Mesothelial cell of epicardium (in vitro differentiated cells): ENCODE measurements around the gene TOR1AIP2. TPM values are rescaled to one million over a fixed set of nuclear protein-coding genes. Genes with fewer than 3 reads are reported as not detected.

Source experiments
- DNase-seq, 2 experiments: peaks; one replicate each; pipeline ENCODE4 v3.0.0; 2021; ENCODE audit warnings: low spot score in 2 of 2; ENCODE audit not compliant: unreplicated experiment in 2 of 2
- H3K27ac Mint-ChIP-seq: 2 replicates; pipeline ENCODE4 v1.8.0; 2021; ENCODE audit warnings: mixed read lengths
- H3K27me3 Mint-ChIP-seq: 2 replicates; pipeline ENCODE4 v1.8.0; 2021; ENCODE audit warnings: low read depth, mixed read lengths
- H3K36me3 Mint-ChIP-seq: 2 replicates; pipeline ENCODE4 v1.8.0; 2021; ENCODE audit warnings: mixed read lengths
- H3K4me1 Mint-ChIP-seq: 2 replicates; pipeline ENCODE4 v1.8.0; 2021; ENCODE audit warnings: mixed read lengths
- H3K4me3 Mint-ChIP-seq: 2 replicates; pipeline ENCODE4 v1.8.0; 2021; ENCODE audit warnings: mild to moderate bottlenecking, moderate library complexity, mixed read lengths
- H3K9me3 Mint-ChIP-seq: 2 replicates; pipeline ENCODE4 v1.8.0; 2021; ENCODE audit warnings: mixed read lengths
- total RNA-seq: library from RNA; stranded (reverse); gene quantifications from 3 replicates; pipeline ENCODE4 v1.2.1, GENCODE V29; 2021
- TF ChIP-seq, protein P1 (sequence below): fragments of 200-600 bp; sonication (generic); IDR thresholded peaks from one replicate; pipeline ENCODE4 v1.5.0; 2021; ENCODE audit warnings: antibody characterized with exemption; ENCODE audit not compliant: unreplicated experiment

The TOR1AIP2 gene
- total RNA-seq, 1 donor from 2014 or later: 85.5 TPM

DNA sequence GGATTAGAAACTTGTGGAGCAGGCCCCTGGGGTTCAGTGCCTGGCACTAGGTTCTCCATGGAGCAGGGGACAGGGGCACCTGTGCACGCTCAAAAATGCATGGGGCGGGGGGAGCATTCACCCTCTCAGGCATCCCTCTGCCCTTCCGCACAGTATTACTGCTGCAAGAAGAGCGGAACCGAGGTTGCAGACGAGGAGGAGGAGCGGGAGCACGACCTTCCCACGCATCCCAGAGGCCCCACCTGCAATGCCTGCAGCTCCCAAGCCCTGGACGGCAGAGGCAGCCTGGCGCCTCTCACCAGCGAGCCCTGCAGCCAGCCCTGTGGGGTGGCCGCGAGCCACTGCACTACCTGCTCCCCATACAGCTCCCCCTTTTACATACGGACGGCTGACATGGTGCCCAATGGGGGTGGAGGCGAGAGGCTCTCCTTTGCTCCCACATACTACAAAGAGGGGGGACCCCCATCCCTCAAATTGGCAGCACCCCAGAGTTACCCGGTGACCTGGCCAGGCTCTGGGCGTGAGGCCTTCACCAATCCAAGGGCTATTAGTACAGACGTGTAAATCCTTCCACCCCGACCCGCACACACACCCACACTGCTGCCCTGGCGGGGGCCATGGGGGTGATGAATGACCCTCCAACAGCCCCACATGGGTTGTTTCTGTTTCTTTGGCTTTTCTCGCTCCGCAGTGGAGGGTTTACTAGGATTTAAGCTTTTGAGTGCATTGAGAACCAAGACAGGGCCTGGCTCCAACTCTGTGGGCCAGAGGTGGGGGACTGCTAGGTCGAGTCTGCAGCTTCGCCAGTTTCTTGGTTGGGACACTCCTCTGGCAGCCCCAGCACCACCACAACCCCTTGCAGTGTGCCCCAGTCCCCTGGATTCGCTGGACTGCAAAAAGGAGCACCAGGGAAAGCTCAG is 63.7 kb downstream of the TOR1AIP2 start:
- H3K9me3 Mint-ChIP-seq: no peaks in the 10 kb centered on the region
- TF ChIP-seq, protein P1, sequence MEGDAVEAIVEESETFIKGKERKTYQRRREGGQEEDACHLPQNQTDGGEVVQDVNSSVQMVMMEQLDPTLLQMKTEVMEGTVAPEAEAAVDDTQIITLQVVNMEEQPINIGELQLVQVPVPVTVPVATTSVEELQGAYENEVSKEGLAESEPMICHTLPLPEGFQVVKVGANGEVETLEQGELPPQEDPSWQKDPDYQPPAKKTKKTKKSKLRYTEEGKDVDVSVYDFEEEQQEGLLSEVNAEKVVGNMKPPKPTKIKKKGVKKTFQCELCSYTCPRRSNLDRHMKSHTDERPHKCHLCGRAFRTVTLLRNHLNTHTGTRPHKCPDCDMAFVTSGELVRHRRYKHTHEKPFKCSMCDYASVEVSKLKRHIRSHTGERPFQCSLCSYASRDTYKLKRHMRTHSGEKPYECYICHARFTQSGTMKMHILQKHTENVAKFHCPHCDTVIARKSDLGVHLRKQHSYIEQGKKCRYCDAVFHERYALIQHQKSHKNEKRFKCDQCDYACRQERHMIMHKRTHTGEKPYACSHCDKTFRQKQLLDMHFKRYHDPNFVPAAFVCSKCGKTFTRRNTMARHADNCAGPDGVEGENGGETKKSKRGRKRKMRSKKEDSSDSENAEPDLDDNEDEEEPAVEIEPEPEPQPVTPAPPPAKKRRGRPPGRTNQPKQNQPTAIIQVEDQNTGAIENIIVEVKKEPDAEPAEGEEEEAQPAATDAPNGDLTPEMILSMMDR: no peak
- no peak for DNase-seq
- H3K4me1 Mint-ChIP-seq: peaks cover 40% of the 10 kb centered on the region
- peak overlapping the region; percentile 78 for H3K4me3 Mint-ChIP-seq
- no peaks in the 10 kb centered on the region for H3K36me3 Mint-ChIP-seq
- H3K27ac Mint-ChIP-seq: no peak overlapping the region
- peaks cover 22% of the 10 kb centered on the region for H3K27me3 Mint-ChIP-seq

DNA sequence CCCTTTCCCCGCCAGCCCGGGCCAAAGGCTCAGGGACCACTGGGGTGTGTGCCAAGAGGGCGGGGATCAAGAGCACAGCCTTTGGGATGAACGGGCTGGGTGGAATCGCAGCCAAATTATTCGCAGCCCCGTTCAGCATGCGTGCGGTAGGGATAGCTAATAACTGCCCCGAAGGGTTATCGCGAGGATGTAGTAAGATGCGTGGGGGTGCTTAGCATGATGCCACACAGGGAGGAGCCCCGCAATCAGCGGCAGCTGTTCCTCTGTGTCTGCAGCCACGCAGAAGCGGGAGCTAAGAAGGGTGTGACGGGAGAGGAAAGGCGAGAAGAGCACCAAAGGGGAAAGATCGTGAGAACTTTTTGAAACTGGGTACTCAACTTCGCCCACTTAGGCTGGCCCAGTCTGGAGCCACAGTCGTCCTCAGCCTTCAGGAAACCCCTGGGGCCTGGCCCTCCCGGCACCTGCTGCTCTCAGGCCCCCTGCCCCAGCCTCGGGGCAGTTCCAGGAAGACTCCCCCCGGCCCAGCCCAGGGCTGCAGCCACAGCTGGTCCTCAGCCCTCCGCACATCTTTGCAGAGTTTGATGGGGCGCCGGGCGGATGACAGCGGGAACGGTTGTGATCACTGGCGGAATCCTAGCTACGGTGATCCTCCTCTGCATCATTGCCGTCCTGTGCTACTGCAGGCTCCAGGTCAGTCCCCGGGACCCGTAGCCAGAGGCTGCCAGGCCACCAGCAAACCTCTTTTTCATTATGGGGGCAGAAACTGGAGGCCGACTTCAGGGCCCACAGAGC is 64.9 kb downstream of the TOR1AIP2 start:
- Mint-ChIP-seq H3K4me1 (peaks cover 33% of the 10 kb centered on the region), H3K27ac (no peak overlapping the region), H3K9me3 (no peaks in the 10 kb centered on the region), H3K36me3 (no peaks in the 10 kb centered on the region), H3K4me3 (no peak overlapping the region), H3K27me3 (peaks cover 22% of the 10 kb centered on the region)
- no peak for DNase-seq
- TF ChIP-seq, protein P1: no peak

DNA sequence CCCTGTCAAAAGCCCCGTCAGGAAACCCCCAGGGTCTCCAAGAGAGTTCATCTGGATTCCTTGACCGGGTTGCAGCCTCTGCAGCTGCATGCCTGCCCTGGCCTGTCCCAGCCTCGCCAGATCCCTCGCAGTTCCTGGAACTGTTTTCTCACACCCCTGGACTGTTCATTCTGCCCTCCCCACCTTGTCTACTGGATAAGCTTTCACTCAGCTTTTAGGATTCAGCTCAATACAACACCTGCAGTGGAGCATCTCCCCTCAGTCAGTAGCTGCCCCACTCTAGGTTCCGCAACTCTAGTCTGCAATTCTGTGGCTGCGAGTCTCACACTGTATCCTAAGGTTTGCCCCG is 67.3 kb downstream of the TOR1AIP2 start:
- H3K36me3 Mint-ChIP-seq: no peaks in the 10 kb centered on the region

DNA sequence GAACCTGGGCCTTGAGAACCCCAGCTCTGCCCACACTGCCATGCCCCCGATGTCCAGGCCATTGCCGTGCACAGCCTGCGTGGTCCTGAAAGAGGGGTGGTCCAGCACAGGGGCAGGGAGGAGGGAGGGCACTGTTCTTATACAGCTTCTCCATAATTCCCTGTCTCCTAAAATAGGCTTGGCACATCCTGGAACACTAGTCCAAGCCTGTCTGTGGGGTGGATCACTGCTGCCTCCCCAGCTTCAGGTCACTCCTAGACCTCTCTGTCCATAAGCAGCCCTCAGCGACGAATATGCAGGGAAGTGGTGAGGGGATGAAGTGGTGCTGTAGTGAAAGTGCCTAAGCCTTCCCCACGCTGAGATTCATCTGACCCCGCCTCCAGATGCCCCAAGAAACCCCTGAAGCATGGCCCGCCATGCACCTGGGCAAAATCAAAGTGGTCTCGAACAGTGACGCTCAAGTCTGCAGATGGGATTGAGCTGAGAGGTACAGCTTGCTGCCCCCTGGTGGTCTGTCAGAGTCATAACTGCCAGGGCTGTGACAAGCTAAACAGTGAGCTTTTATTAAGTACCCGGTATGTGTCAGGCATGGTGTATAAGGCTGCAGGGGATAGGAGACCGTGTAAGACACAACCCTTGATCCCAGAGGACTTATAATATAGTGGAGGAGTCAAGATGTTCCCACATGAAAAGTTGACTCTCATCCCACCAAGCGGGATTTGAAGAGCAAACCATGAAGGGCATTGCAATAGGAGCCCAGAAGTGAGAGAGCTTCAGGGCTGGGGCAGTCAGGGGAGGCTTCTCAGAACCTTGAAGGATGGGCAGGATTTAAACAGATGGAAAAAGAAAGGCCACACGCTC is 67.9 kb downstream of the TOR1AIP2 start:
- no peaks in the 10 kb centered on the region for H3K9me3 Mint-ChIP-seq
- H3K27me3 Mint-ChIP-seq: peaks cover 22% of the 10 kb centered on the region
- H3K4me1 Mint-ChIP-seq: peaks cover 16% of the 10 kb centered on the region
- H3K27ac Mint-ChIP-seq: no peak overlapping the region
- TF ChIP-seq, protein P1: peak; percentile 97
- no peaks in the 10 kb centered on the region for H3K36me3 Mint-ChIP-seq
- DNase-seq: peak; percentile 54 to 74
- no peak overlapping the region for H3K4me3 Mint-ChIP-seq

More for the DNA sequence above, 67.3 kb downstream of the TOR1AIP2 start:
- peaks cover 20% of the 10 kb centered on the region for H3K4me1 Mint-ChIP-seq
- H3K27ac Mint-ChIP-seq: no peak overlapping the region
- no peak overlapping the region for H3K4me3 Mint-ChIP-seq
- TF ChIP-seq, protein P1: no peak
- no peak for DNase-seq
- no peaks in the 10 kb centered on the region for H3K9me3 Mint-ChIP-seq
- H3K27me3 Mint-ChIP-seq: peaks cover 22% of the 10 kb centered on the region

DNA sequence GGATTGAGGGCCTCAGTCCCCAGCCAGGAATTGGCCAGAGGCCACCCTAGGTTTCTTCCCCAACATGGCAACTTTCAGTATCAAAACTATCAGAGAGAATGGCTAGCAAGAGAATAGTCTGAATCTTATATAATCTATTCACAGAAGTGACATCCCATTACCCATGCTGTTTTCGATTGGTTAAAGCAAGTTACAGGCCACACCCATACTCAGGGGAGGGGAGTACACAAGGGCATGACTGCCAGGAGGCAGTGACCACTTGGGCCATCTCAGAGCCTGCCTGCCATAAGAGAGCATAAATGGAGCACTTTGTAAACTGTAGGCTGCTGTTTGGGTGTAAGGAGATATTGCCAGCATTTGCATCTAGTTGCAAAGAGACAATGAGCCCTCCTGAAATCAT is 69.1 kb downstream of the TOR1AIP2 start:
- Mint-ChIP-seq H3K27me3 (peaks cover 22% of the 10 kb centered on the region), H3K9me3 (no peaks in the 10 kb centered on the region), H3K27ac (no peak overlapping the region), H3K36me3 (no peaks in the 10 kb centered on the region), H3K4me1 (peaks cover 9% of the 10 kb centered on the region), H3K4me3 (no peak overlapping the region)
- no peak for DNase-seq
- TF ChIP-seq, protein P1: no peak
